ELR (cell line): ENCODE results near the gene BTG4.

Experiments used
- DNase-seq: peaks from one replicate; pipeline ENCODE4 v3.0.0-alpha.2; 2015; ENCODE audit warnings: low read depth

The BTG4 gene

GRCh38 chr11:111512296-111513239 is at the start of gene BTG4:
Gene BTG4, minus strand, starts transcription at chr11:111512386. Its CDS starts 13,610 bp downstream, at chr11:111498776.
- DNase-seq: peak; percentile 44

GRCh38 chr11:111561791-111562325 is 49.7 kb upstream of the BTG4 start:
- DNase-seq: peak; percentile 85

GRCh38 chr11:111561306-111561705 is 49.1 kb upstream of the BTG4 start:
- DNase-seq: peak; percentile 36

- no peak for DNase-seq
Measured at GRCh38 chr11:111560800-111561199, 48.6 kb upstream of the BTG4 start.

GRCh38 chr11:111559800-111560464 is 47.7 kb upstream of the BTG4 start:
- no peak for DNase-seq

- DNase-seq: peak; percentile 98
Measured at GRCh38 chr11:111557425-111558111, 45.4 kb upstream of the BTG4 start.

- DNase-seq: no peak
Measured at GRCh38 chr11:111555255-111555654, 43.1 kb upstream of the BTG4 start.

GRCh38 chr11:111554532-111554931 is 42.3 kb upstream of the BTG4 start:
- peak; percentile 72 for DNase-seq

GRCh38 chr11:111550258-111550657 is 38.1 kb upstream of the BTG4 start:
- no peak for DNase-seq

- DNase-seq: no peak
Measured at GRCh38 chr11:111549869-111550203, 37.6 kb upstream of the BTG4 start.

GRCh38 chr11:111549196-111549868 is 37.1 kb upstream of the BTG4 start:
- DNase-seq: no peak

GRCh38 chr11:111548525-111548924 is 36.3 kb upstream of the BTG4 start:
- no peak for DNase-seq

GRCh38 chr11:111542606-111543275 is 30.6 kb upstream of the BTG4 start:
- no peak for DNase-seq

- peak; percentile 92 for DNase-seq
Measured at GRCh38 chr11:111541254-111542061, 29.3 kb upstream of the BTG4 start.

- DNase-seq: no peak
Measured at GRCh38 chr11:111540937-111541253, 28.7 kb upstream of the BTG4 start.

- peak; percentile 83 for DNase-seq
Measured at GRCh38 chr11:111540114-111540936, 28.1 kb upstream of the BTG4 start, which contains the start of gene LAYN. Gene LAYN, plus strand, starts transcription at chr11:111540720. Its CDS starts 124 bp downstream, at chr11:111540844.

- no peak for DNase-seq
Measured at GRCh38 chr11:111539426-111540113, 27.4 kb upstream of the BTG4 start.

GRCh38 chr11:111538407-111539114 is 26.4 kb upstream of the BTG4 start:
- DNase-seq: peak; percentile 53
